GM12865 (cell line): ENCODE results near the gene SH3RF2.
"Not testable (repeated sequence)": the region's sequence is repeated elsewhere in the genome, so short reads cannot be mapped to it uniquely, and the experiment has no call there.

Experiments
- DNase-seq: peaks from one replicate; pipeline ENCODE4 v3.0.0; 2010; ENCODE audit warnings: low read depth
- H3K4me3 ChIP-seq: 2 replicates; pipeline ENCODE4 v1.5.1; 2011; ENCODE audit warnings: mild to moderate bottlenecking, low read depth, low read length, control low read depth
- TF ChIP-seq, protein P1 (sequence below): IDR thresholded peaks from 2 replicates; pipeline ENCODE4 v1.5.1; 2011; ENCODE audit warnings: low read length, control low read depth, low read depth, inconsistent platforms; ENCODE audit not compliant: insufficient read depth; ENCODE audit errors: missing control alignments

SH3RF2 gene

DNA sequence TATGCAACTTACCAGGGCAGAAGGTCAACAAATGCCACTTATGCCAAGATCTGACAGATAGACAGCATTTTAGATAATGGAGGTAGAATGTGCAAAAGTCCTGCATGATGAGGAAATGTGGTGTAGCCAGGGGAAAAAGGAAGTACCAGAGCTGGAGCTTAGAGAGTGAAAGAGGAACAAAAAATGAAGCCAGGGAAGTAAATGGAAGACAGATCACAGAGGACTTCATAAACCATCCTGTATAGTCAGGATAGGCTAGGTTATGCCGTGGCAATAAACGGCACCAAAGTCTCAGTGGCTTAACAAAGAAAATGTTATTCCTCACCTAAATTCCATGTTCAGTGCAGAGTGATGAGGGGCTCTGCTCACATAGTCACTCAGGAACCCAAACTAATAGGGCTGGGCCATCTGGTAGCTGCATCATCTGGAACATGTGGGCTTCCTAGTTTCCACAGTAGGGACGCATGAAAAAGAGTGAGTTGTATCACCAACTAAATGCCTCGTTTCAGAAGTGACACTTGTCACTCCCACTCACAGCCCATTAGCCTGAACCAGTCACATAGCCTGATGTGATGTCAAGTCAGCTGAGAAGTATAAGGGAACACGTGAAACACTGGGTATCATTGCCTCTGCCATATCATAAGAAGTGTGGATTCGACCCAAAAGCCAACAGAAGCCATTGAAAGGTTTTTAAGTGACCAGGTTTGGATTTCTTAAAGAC lies 70.3 kb downstream of the SH3RF2 start:
- H3K4me3 ChIP-seq = no peak overlapping the region
- no peak for DNase-seq
- TF ChIP-seq, protein P1, sequence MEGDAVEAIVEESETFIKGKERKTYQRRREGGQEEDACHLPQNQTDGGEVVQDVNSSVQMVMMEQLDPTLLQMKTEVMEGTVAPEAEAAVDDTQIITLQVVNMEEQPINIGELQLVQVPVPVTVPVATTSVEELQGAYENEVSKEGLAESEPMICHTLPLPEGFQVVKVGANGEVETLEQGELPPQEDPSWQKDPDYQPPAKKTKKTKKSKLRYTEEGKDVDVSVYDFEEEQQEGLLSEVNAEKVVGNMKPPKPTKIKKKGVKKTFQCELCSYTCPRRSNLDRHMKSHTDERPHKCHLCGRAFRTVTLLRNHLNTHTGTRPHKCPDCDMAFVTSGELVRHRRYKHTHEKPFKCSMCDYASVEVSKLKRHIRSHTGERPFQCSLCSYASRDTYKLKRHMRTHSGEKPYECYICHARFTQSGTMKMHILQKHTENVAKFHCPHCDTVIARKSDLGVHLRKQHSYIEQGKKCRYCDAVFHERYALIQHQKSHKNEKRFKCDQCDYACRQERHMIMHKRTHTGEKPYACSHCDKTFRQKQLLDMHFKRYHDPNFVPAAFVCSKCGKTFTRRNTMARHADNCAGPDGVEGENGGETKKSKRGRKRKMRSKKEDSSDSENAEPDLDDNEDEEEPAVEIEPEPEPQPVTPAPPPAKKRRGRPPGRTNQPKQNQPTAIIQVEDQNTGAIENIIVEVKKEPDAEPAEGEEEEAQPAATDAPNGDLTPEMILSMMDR = no peak

DNA sequence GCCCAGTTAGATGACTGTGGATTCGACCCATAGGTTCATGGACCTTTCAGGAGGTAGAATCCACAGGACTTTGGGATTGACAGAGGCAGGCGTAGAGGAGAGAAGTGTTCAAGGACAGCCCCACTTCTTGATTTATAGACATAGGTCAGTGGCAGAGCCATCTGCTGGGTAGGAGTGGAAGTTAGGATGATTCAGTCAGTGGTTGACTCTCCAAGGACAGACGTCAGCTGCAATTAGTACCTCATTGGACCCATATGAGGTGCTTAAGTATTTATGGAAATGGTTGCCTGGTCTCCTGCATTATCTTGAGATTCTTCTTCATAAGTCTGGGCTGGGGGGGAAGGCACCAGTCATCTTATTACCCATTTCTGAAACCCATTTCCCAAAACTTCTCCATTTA lies 70.9 kb downstream of the SH3RF2 start:
- DNase-seq = no peak
- TF ChIP-seq, protein P1 = no peak
- H3K4me3 ChIP-seq = no peak overlapping the region

DNA sequence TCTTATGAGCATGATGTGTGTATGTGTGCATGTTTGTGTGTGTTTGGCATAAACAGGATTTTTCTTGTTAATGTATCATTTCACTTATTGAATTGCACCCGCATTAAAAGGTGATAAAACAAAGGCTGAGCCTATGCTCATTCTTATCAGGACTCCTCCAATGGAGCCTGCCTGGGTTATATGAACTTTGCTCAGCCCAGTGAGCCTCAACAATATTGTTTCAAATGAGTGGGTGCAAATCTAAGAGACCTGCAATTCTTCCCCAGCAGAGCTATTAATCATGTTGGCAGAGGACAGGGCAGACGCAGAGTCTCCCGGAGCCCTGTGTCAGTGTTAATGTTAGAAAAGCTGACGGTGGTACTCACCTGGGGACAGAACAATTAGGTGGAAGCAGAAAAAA lies 71.6 kb downstream of the SH3RF2 start:
- DNase-seq = no peak
- no peak overlapping the region for H3K4me3 ChIP-seq
- TF ChIP-seq, protein P1 = no peak

DNA sequence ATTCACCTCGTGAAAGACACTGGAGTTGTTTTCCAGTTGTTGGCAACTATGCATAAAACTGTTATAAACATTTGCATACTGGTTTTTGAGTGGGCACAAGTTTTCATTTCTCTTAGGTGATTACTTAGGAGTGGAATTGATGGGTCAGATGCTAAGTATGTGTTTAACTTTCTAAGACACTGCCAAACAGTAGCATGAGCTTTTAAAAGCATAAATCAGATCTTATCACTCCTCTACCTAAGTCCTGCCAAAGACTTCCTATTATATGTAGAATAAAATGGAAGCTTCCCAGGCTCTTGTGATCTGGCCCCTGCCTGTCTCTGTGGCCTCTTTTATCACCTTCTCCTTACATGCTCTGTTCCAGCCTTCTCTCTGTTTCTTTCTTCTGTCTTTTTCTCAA lies 72.6 kb downstream of the SH3RF2 start:
- TF ChIP-seq, protein P1 = no peak
- no peak overlapping the region for H3K4me3 ChIP-seq
- DNase-seq = no peak

DNA sequence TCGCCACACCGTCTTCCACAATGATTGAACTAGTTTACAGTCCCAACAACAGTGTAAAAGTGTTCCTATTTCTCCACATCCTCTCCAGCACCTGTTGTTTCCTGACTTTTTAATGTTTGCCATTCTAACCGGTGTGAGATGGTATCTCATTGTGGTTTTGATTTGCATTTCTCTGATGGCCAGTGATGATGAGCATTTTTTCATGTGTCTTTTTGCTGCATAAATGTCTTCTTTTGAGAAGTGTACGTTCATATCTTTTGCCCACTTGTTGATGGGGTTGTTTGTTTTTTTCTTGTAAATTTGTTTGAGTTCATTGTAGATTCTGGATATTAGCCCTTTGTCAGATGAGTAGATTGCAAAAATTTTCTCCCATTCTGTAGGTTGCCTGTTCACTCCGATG lies 74.1 kb downstream of the SH3RF2 start:
- not testable (repeated sequence) for DNase-seq, H3K4me3 ChIP-seq

DNA sequence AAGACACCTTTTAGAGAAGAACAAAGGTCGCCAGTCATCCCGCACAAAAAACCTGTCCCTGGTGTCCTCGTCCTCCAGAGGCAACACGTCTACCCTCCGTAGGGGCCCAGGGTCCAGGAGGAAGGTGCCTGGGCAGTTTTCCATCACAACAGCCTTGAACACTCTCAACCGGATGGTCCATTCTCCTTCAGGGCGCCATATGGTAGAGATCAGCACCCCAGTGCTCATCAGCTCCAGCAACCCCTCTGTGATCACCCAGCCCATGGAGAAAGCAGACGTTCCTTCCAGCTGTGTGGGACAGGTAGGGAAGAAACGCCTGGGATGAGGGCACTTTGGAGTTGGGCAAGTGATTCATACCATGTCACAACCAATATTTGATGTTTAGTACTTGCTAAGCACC lies 77.4 kb downstream of the SH3RF2 start:
- DNase-seq = no peak
- no peak overlapping the region for H3K4me3 ChIP-seq
- TF ChIP-seq, protein P1 = no peak

DNA sequence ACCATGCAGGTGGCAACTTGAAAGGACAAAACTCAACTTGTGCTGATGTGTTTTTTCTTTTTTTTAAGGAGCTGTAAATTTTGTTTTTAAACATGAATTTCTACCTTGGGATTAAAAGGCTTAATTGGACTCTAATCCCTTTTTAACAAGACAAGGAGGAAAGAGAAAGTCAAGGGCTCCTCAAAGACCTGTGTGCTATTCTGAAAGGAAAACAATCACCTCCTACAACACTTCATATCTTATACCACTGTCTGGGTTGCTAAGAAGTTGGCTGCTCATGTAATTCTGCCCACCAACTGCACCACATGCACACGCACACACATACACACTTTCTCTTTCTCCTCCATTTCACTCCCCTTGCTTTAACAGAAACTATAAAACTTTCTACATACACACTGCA lies 78.6 kb downstream of the SH3RF2 start:
- no peak overlapping the region for H3K4me3 ChIP-seq
- no peak for DNase-seq
- TF ChIP-seq, protein P1 = no peak
